GM12864 (cell line): Measurements from ENCODE around the gene CDS2.

Experiments
- DNase-seq: peaks from one replicate; pipeline ENCODE4 v3.0.0-alpha.2; 2011; ENCODE audit warnings: low read depth
- H3K4me3 ChIP-seq: 2 replicates; pipeline ENCODE4 v1.5.1; 2011; ENCODE audit warnings: mild to moderate bottlenecking, low read depth, low read length, control low read depth
- TF ChIP-seq, protein P1 (sequence below): IDR thresholded peaks from 2 replicates; pipeline ENCODE4 v1.5.1; 2011; ENCODE audit warnings: low read depth, mild to moderate bottlenecking, moderate library complexity, low read length, control low read depth, inconsistent platforms; ENCODE audit errors: missing control alignments

The CDS2 gene

DNA sequence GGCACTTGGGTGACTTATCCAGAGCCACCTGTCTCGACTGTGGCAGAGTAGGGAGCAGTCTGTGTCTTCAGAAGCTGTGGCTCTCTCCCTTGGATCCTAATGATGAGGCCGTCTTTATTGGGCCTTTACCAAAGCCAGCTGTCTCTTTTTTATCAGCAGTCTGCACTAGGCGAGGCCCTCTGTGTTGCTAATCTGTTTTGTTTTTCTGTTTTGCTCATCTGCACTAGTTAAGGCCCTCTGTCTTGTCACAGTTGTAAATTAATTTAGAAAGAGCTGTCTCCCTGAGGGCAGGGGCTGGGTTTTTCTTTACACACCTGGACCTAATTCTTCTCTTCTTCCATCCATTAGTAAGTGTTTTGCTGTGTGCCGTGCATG lies 45.0 kb downstream of the CDS2 start:
- TF ChIP-seq, protein P1, sequence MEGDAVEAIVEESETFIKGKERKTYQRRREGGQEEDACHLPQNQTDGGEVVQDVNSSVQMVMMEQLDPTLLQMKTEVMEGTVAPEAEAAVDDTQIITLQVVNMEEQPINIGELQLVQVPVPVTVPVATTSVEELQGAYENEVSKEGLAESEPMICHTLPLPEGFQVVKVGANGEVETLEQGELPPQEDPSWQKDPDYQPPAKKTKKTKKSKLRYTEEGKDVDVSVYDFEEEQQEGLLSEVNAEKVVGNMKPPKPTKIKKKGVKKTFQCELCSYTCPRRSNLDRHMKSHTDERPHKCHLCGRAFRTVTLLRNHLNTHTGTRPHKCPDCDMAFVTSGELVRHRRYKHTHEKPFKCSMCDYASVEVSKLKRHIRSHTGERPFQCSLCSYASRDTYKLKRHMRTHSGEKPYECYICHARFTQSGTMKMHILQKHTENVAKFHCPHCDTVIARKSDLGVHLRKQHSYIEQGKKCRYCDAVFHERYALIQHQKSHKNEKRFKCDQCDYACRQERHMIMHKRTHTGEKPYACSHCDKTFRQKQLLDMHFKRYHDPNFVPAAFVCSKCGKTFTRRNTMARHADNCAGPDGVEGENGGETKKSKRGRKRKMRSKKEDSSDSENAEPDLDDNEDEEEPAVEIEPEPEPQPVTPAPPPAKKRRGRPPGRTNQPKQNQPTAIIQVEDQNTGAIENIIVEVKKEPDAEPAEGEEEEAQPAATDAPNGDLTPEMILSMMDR, result no peak
- no peak for DNase-seq
- H3K4me3 ChIP-seq, result no peak overlapping the region

DNA sequence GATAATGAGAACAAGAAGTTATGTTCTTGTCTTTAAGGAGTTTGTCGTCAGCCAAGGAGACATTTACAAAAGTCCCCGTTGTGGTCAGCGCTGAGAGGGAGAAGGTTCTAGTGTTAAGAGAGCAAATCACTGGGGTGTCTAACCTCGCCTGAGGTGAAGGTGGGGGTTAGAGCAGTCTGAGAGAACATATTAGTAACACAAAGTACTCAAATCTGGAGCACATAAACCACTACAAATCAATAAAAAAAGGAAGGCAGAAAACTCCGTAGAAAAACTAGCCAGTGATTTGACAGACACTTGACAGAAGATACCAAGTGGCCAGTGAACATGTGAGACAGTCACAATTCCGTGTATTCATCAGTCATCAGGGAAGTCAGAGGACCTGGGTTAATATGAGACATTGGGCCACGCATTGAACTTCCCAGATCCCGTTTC lies 45.4 kb downstream of the CDS2 start:
- DNase-seq, result no peak
- no peak overlapping the region for H3K4me3 ChIP-seq
- TF ChIP-seq, protein P1, result no peak

DNA sequence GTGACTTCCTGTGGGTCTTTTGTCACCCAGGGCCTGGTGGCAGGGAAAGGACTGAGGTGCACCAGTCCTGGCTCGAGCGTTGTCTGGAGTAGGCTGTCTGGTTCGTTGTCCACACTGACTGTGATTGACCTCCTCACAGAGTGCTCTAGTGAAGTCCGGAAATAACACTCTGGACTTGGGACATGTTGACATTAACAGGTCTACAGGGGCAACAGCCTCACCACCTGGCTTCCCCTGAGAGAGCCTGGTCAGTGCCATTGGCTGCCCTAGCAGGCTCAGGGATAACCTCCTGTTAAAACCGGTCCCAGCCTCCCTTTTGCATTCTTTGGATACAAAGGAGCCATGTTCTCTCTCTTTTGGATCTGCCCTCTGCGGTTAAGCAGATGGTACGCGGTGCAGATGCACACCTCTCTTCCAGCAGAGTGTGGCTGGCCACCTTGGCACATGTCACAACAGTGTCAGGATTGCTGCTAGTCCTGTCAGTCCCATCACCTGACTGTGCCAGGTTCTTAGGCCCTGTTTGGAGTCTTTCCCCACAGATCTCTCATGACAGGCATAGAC lies 46.2 kb downstream of the CDS2 start:
- H3K4me3 ChIP-seq, result no peak overlapping the region
- TF ChIP-seq, protein P1, result no peak
- DNase-seq, result no peak

DNA sequence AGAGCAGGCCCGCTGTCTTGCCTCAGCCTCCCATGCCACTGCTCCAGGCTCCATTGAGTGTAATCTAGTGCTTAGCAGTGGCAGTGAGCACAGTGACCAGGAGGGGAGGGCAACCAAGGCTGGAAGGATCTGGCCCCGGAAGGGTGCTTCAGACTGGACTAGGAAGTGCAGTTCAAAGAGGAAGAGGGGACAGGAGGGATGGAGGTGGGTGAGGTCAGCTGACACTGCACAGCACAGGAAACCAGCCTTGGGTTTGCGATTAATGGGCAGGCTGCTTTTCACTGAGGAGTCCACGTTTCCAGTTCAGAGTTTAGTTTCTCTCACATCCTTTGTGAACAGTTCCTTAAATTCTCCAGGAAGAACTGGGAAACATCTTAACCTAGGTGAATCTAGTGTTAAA lies 46.9 kb downstream of the CDS2 start:
- H3K4me3 ChIP-seq, result no peak overlapping the region
- TF ChIP-seq, protein P1, result no peak
- DNase-seq, result no peak

DNA sequence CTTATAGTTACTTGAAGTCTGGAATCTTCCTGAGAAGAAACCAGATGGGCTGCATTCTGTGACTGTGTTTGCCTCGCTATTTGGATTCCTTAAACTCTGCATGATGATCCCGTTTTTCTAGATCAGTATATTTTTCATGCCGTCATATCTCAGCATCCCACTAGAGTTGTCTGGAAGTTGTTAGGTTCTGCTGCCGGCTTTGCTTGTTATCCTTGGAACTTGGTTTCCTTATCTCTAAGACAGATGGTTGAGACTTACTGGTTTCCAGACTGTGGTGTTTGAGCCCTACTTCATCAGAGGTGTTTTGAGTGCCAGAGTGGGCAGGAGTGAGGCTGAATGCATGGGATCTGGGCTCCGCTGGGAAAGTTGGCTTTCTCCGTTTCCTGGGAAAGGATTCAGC lies 50.3 kb downstream of the CDS2 start:
- DNase-seq, result no peak

DNA sequence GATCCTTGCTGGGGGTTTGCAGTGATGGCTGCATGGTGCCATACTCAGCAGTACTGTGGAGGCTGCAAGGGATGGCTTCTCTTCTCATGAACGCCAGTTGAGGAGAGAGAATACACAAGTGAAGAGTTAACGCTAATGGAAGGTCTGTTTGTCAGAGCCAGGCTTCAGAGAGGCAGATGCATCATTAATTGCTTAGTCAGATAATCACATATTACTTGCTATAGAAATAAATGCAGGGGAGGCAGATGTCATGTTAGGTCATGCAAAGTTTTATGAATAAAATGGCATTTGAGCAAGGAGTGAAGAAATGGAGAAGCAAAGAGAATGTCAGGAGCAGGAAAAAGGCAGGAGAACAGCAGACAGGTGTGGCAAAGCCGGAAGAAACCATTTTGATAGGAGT lies 51.2 kb downstream of the CDS2 start:
- TF ChIP-seq, protein P1, result no peak
- no peak overlapping the region for H3K4me3 ChIP-seq
- DNase-seq, result no peak

More for the DNA sequence above, 50.3 kb downstream of the CDS2 start:
- no peak overlapping the region for H3K4me3 ChIP-seq
- TF ChIP-seq, protein P1, result no peak

DNA sequence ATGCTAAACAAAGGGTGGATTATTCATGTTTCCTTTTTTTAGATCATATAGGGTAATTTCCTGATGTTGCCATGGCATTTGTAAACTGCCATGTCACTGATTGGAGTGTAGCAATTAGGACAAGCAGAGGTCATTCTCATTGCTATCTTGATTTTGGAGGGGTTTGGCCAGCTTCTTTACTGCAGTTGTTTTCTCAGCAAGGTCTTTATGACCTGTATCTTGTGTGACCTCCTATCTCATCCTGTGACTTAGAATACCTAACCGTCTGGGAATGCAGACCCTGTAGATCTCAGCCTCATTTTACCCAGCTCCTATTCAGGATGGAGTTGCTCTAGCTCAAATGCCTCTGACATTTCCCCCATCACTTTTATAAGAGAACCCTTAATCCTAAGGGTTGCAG lies 53.6 kb downstream of the CDS2 start:
- H3K4me3 ChIP-seq, result no peak overlapping the region
- TF ChIP-seq, protein P1, result no peak
- no peak for DNase-seq
